ENCODE measurements around the gene WNK2.

Gene WNK2

DNA sequence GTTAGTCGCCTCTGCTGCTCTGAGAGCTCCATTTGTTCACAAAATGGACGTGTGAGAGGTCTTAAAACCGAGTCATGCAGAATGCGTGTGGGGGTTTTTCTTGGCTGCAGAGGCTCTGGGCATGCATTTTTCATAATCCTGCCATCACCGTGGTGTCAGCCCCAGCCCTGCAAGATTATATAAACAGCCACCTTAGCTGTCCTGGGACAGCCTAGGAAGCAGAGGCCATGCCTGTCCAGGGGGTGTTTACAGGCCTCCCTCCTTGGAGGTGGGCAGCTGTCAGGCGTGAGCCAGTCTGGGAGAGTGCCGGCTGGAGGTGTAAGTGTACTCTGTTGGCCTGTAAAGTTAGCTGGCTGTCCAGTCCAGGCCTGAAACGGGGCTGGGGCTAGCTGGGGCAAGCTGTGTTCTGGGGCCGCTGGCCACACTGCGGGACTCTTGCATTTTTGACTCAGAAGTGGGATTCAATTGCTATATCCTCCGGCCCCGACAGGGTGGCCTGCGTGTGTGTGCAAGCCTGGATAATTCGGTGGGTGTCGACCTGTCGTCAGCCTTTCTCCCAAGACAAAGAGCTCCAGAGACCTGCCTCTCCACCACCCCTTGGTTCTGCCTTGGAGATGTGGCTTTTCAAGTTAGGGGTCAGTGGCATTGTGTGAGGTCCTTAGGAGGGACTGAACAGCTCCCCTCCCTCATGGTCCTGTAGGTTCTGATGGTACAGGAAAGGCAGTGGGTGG, 2.4 kb downstream of the WNK2 start:
- no peak for DNase-seq

- no peak for DNase-seq
Measured at GRCh38 chr9:93187047-93187446, 3.1 kb downstream of the WNK2 start.

DNA sequence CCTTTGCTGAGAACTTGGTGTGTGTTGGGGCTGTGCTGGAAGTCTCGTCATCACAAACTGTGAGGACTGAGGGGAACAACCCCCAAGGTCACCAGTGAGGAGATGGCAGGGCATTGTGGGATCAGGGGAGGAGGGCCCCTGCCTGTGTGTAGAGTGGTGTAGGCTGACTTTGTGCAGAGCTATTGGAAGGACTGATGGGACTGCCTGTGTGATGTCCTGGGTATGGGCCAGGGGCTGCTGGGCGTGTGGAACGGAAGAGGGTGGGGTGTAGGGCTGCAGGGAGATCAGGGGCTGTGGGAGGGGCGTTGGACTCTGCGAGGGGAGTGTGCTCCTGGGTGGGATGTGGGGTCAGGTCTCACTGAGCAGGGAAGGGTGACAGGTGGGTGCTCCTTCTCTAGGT, 3.6 kb downstream of the WNK2 start:
- DNase-seq, result no peak

GRCh38 chr9:93188426-93189368, 4.8 kb downstream of the WNK2 start:
- DNase-seq, result no peak

GRCh38 chr9:93189369-93190132, 5.6 kb downstream of the WNK2 start:
- DNase-seq, result no peak

GRCh38 chr9:93190133-93190525, 6.2 kb downstream of the WNK2 start:
- DNase-seq, result no peak

- DNase-seq, result no peak
Measured at GRCh38 chr9:93190656-93191353, 6.9 kb downstream of the WNK2 start.

GRCh38 chr9:93191354-93191660, 7.4 kb downstream of the WNK2 start:
- DNase-seq, result no peak

- DNase-seq, result no peak
Measured at GRCh38 chr9:93192721-93193387, 8.9 kb downstream of the WNK2 start.

GRCh38 chr9:93193388-93194220, 9.7 kb downstream of the WNK2 start:
- DNase-seq, result no peak

GRCh38 chr9:93194221-93194625, 10.3 kb downstream of the WNK2 start:
- DNase-seq, result no peak

DNA sequence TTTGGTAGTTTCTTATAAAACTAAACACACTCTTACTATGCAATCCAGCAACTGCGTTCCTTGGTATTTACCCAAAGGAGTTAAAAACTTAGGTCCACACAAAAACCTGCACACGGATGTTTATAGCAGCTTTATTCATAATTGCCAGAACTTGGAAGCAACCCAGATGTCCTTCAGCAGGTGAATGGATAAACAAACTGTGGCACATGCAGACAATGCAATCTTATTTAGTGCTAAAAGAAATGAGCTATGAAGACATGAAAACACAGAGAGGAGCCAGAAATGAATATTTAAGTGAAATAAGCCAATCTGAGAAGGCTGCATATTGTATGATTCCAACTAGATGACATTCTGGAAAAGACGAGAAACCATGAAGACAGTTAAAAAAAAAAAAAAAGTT, 10.7 kb downstream of the WNK2 start:
- no peak for DNase-seq

DNA sequence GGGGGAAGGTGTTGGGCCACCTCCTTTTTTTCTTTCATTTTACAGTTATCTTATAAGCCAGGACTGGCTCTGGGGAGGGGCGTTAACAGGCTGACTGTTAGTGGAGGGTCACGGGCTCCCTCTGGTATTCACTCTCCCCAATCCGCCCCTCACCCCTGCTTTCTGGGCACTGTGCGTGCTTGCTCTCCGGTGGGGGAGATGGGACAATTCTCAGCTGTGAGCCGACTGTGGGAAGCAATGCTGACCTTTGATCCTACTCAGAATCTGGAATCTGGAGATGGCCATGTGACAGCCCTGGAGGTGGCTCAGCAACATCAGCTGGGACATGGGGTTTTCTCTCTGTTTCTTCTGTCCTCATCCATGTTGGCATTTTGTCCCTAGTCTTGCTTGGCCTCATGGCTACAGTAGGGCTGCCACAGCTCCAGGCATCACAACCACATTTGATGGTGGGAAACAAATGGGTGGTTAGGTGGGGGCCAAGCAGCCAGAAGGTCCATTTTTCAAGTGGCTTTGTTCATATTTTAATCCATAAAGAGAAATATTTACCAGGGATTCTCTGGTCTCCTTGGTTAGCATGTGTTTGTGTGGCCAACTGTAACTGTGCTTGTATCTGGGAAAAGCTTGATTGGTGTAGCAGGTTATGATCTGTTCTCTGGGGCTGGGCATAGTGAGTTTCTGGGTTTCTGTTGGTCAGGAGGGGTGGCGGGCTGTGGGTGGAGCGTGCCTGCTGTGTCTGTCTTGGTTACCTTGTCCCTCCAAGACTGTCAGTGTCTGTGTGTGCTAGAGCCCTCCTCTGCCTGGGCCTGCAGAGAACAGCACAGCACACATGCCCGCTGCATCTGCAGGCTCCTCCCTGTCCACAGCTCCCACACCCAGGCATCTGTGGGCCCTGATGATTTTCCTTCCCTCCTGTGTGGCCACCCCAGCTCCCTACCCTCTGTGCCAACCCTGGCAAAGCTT, 12.4 kb downstream of the WNK2 start:
- no peak for DNase-seq

GRCh38 chr9:93197670-93198069, 13.7 kb downstream of the WNK2 start:
- DNase-seq, result no peak

- no peak for DNase-seq
Measured at GRCh38 chr9:93198117-93198837, 14.3 kb downstream of the WNK2 start.

DNA sequence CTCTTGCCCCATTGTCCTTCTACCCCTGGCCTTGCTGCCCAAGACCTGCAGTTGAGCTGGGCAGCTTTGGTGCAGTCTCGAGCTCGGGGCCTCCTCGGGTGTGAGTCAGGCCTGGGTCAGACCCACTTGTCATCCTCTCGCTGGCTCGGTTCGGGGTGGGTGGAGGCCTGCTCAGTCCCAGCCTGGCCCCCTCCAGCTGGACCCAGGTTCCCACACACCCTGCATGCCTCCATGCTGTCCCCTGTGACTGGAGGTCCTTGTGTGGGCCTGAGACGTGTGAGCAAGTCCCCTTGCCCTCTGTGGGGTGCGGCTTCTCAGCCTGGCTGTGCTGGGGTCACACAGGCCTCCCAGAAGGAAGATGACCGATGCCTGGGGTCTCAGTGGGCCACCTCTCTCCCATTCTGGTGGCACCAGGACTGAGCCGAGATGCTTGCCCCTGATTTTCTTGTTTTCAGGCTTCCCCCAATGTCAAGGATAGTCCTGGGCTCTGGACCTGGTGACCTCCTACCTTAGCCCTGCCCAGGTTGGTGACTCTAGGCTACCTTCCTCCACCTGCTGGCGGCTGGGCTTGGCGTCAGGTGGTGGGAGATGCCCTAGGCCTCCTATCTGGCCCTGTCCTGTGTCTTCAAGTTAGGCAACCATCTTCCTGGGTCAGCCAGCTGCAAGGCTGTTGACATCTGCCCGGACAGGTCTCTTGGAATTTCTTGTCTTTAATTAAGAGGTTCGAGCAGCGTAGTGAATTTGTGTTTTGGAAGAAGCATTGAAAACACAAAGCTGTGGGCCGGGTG, 15.1 kb downstream of the WNK2 start:
- DNase-seq, result no peak

DNA sequence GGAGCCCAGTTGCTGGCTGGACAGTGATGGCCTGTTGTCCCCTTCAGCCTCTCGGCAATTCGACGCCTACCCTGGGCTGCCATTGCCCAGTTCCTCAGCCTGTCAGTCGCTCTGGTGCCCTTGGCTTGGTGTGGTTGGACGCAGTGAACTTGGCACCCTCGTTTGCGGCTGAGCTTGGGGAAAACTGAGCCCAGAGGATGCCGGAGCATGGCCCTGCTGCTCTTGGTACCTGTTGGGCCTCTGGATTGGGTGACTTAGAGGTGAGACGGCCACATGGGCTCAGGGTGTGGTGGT, 16.5 kb downstream of the WNK2 start:
- DNase-seq, result no peak

DNA sequence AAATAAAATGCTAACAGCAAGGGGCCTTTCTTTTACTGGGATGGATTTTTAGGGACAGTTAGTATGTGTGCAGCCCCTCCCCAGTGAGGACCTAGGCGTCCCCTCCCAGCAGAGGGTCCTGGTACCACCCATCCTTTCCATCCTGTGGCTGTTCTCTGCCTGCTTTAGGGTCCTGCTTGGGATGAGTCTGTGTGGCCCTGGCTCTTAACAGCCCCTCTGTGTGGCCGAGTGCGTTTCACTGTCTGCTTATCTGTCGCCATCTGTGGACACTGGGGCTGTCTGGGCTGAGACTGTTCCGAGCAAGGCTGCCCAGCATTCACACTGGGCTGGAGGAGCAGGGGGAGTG, 17.0 kb downstream of the WNK2 start:
- DNase-seq, result no peak

All from activated CD4-positive, alpha-beta T cell treated with anti-CD3 and anti-CD28 coated beads for 48 hours (primary cell).